ENCODE data around the gene TPM4. TPM values are rescaled to one million over a fixed set of nuclear protein-coding genes. Genes with fewer than 3 reads are reported as not detected.
"Not testable (repeated sequence)": the region's sequence is repeated elsewhere in the genome, so short reads cannot be mapped to it uniquely, and the experiment has no call there.

The TPM4 gene
- 100 to 1,000 TPM; 427 to 456 TPM for total RNA-seq

DNA sequence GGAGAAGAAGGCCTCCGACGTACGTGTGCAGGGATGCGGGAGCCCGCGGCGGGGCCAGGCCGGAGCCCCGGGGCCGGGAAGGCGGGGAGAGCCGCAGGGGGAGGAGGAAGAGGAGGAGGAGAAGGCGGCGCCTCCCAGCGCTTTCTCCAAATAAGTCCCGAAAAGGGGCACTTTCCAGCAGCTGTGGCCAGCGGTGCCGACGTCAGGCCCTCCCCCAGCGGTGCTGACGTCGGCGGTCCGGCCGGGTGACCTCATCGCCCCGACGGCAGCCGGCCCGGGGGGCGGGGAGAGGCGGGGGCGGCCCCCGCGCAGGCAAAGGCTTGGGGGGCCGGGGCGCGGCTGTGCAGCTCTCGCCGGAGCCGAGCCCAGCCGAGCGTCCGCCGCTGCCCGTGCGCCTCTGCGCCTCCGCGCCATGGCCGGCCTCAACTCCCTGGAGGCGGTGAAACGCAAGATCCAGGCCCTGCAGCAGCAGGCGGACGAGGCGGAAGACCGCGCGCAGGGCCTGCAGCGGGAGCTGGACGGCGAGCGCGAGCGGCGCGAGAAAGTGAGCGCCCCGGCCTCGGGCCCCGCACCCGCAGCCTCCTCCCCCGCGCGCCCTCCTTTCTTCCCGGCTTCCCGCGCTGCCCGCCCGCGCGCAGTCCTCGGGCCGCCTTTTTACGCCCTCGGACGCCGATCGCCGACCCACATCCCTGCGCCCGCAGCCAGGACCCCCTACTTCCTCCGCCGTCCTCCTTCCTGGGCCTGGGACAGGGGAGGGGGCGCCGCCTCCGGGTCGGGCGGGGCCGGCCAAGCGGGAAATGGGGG, at the start of gene TPM4:
TSS of gene TPM4 (plus strand) at position 342 of the 804 bp plus-strand sequence. CDS start at position 413, 71 bp downstream.
- peaks cover 16 to 26% of the 10 kb centered on the region in 2 donors for H3K36me3 Mint-ChIP-seq (ENCODE audit: insufficient read depth in 2 of 2)
- ATAC-seq (replicated peaks in 1 of 2) (peak; percentile 59 to 62), DNase-seq (peak; percentile 89 to 90)
- H3K27ac Mint-ChIP-seq: peak within 1 kb of the TSS; percentile 99
- no peaks in the 10 kb centered on the region for H3K9me3 Mint-ChIP-seq
- peak within 1 kb of the TSS; percentile 92 to 94 for H3K4me3 Mint-ChIP-seq
- peaks cover 71% of the 10 kb centered on the region for H3K4me1 Mint-ChIP-seq (ENCODE audit: low read depth)
- H3K27me3 Mint-ChIP-seq (ENCODE audit: low read depth): no peaks in the 10 kb centered on the region

DNA sequence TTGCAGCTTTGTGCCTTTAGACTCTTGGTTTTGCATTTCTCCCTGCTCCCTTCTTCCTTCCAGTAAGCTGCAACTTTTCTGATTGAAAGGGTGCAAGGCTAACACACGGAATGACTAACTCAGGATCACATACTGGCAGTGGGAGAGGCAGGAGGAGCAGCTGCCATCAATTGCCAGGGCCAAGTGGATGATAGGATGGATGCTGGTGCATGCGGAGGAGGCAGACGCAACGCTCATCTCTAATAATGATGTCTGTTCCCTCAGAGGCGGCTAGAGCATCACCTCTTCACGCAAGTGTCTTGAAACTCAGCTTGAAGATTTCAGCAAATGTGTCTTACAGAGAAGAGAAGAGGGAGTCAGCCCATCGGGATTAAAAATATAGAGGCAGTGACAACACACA, 49.5 kb upstream of the TPM4 start:
- no peaks in the 10 kb centered on the region for H3K36me3 Mint-ChIP-seq (ENCODE audit: insufficient read depth in 2 of 2)
- no peaks in the 10 kb centered on the region for H3K4me1 Mint-ChIP-seq (ENCODE audit: low read depth)
- H3K27me3 Mint-ChIP-seq (ENCODE audit: low read depth): no peaks in the 10 kb centered on the region
- no peak for DNase-seq
- no peak for ATAC-seq (replicated peaks in 1 of 2)
- H3K4me3 Mint-ChIP-seq: no peak overlapping the region
- H3K9me3 Mint-ChIP-seq: no peaks in the 10 kb centered on the region
- no peak overlapping the region for H3K27ac Mint-ChIP-seq

DNA sequence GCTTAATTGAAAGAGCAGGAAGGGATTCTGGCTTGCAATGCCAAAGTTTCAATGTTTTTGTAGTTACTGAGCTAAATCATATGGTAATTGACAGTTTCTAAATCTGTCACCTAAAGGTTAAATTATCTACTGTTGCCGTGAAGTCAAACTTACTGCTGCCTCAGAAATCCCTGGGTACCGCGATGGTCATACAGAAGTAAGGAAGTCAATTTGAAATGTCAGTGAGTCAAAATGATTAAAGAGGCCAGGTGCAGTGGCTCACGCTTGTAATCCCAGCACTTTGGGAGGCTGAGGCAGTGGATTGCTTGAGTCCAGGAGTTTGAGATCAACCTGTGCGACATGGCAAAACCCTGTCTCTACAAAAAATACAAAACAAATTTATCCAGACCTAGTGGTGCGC, 48.8 kb upstream of the TPM4 start:
- ATAC-seq (replicated peaks in 1 of 2): peak; percentile 36 to 57
- no peaks in the 10 kb centered on the region for H3K27me3 Mint-ChIP-seq (ENCODE audit: low read depth)
- no peak overlapping the region for H3K27ac Mint-ChIP-seq
- DNase-seq: no peak
- no peaks in the 10 kb centered on the region for H3K4me1 Mint-ChIP-seq (ENCODE audit: low read depth)
- H3K36me3 Mint-ChIP-seq (ENCODE audit: insufficient read depth in 2 of 2): no peaks in the 10 kb centered on the region
- H3K4me3 Mint-ChIP-seq: no peak overlapping the region
- no peaks in the 10 kb centered on the region for H3K9me3 Mint-ChIP-seq

DNA sequence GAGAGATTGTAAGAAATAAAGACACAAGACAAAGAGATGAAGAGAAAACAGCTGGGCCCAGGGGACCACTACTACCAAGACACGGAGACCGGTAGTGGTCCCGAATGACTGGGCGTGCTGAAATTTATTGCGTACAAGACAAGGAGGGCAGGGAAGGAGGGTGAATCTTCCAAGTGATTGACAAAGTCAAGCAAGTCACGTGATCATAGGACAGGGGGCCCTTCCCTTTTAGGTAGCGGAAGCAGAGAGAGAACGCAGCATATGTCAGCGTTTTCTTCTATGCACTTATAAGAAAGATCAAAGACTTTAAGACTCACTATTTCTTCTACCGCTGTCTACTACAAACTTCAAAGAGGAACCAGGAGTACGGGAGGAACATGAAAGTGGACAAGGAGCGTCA, 46.1 kb upstream of the TPM4 start:
- H3K27ac Mint-ChIP-seq; ATAC-seq (replicated peaks in 1 of 2); DNase-seq; H3K9me3 Mint-ChIP-seq; H3K4me3 Mint-ChIP-seq; H3K4me1 Mint-ChIP-seq (ENCODE audit: low read depth); H3K36me3 Mint-ChIP-seq (ENCODE audit: insufficient read depth in 2 of 2); H3K27me3 Mint-ChIP-seq (ENCODE audit: low read depth): not testable (repeated sequence)

DNA sequence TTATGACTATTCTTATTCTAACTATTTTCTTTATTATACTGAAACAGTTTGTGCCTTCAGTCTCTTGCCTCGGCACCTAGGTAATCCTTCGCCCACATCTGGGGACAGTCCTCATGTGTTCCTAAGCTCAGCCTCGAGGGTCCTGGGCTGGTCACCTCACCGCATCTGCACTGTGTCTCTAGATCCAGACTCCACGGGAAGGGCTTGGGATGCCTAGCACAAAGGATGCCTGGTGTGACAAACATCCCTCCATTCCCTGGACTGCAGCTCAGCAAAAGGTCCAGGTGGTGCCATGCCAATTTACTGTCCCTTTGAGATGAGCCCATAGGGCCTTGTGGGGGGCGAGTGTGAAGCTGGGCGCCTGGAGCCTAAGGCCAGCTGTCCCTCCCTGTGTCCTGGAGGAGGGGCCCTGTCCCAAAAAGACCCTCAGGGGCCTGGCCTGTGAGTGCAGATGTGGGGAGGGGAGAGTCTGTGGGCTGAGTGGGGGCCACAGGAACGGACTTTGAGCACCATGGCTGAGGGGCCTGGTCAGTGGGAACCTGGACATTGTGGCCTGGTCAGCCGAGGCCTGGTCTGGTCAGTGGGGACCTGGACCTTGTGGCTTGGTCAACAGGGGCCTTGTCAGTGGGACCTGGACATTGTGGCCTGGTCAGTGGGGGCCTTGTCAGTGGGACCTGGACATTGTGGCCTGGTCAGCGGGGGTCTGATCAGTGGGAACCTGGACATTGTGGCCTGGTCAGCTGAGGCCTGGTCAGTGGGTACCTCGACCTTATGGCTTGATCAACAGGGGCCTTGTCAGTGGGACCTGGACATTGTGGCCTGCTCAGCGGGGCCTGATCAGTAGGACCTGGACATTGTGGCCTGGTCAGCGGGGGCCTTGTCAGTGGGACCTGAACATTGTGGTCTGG, 45.1 kb upstream of the TPM4 start:
- H3K27ac Mint-ChIP-seq: no peak overlapping the region
- no peaks in the 10 kb centered on the region for H3K4me1 Mint-ChIP-seq (ENCODE audit: low read depth)
- no peaks in the 10 kb centered on the region for H3K36me3 Mint-ChIP-seq (ENCODE audit: insufficient read depth in 2 of 2)
- no peaks in the 10 kb centered on the region for H3K27me3 Mint-ChIP-seq (ENCODE audit: low read depth)
- ATAC-seq (replicated peaks in 1 of 2) (no peak), DNase-seq (no peak)
- no peak overlapping the region for H3K4me3 Mint-ChIP-seq
- no peaks in the 10 kb centered on the region for H3K9me3 Mint-ChIP-seq

DNA sequence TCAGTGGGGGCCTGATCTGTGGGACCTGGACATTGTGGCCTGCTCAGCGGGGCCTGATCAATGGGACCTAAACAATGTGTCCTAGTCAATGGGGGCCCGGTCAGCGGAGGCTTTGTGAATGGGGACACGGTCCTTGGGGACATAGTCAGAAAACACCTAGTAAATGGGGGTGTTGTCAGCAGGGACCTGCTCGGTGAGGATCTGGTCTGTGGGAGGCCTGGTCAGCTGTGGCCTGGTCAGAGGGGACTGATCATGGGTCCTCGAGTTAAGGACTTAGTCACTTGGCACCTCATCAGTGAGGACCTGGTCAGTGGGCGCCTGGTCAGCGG, 44.5 kb upstream of the TPM4 start:
- no peak overlapping the region for H3K27ac Mint-ChIP-seq
- H3K4me3 Mint-ChIP-seq: no peak overlapping the region
- ATAC-seq (replicated peaks in 1 of 2) (no peak), DNase-seq (no peak)
- no peaks in the 10 kb centered on the region for H3K4me1 Mint-ChIP-seq (ENCODE audit: low read depth)
- H3K9me3 Mint-ChIP-seq: no peaks in the 10 kb centered on the region
- no peaks in the 10 kb centered on the region for H3K27me3 Mint-ChIP-seq (ENCODE audit: low read depth)
- H3K36me3 Mint-ChIP-seq (ENCODE audit: insufficient read depth in 2 of 2): no peaks in the 10 kb centered on the region

DNA sequence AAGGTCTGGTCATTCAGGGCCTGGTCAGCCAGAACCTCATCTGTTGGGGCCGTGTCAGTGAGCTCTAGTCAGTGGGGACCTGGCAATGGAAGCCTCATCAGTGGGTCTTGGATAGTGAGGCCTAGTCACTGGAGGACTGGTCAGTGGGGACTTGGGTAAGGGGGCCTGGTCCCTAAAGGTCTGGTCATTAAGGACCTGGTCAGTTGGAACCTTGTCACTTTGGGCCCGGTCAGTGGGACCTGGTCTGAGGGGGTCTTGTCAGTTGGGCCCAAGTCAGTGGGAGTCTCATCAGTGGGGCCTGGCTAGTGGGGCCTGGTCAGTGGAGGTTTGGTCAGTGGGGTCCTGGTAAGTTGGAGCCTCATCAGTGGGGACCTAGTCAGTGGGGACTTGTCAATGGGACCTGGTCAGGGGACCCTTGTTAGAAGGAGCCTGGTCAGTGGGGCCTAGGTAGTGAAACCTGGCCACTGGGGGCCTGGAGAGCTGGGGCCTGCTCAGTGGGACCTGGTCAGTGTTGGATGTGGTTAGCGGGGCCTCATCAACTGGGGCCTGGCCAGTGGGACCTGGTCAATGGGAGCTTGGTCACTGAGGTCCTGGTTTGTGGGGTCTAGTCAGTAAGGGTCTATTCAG, 43.7 kb upstream of the TPM4 start:
- no peak for DNase-seq
- Mint-ChIP-seq H3K36me3 (ENCODE audit: insufficient read depth in 2 of 2) (no peaks in the 10 kb centered on the region), H3K27ac (no peak overlapping the region), H3K9me3 (no peaks in the 10 kb centered on the region), H3K4me3 (no peak overlapping the region), H3K4me1 (ENCODE audit: low read depth) (no peaks in the 10 kb centered on the region), H3K27me3 (ENCODE audit: low read depth) (no peaks in the 10 kb centered on the region)
- ATAC-seq (replicated peaks in 1 of 2): no peak

DNA sequence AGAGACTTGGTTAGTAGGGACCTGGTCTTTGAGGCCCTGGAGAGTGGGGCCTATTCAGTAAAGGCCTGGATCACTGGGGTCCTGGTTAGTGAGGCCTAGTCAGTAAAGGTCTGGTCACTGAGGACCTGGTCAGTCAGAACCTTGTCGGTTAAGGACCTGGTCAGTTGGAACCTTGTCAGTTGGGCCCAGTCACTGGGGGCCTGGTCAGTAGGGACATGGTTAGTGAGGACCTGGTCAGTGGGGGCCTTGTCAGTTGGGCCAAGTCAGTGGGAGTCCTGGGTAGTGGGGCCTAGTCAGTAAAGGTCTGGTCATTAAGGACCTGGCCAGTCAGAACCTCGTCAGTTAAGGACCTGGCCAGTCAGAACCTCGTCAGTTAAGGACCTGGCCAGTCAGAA, 43.2 kb upstream of the TPM4 start:
- H3K27me3 Mint-ChIP-seq (ENCODE audit: low read depth): no peaks in the 10 kb centered on the region
- H3K36me3 Mint-ChIP-seq (ENCODE audit: insufficient read depth in 2 of 2): no peaks in the 10 kb centered on the region
- H3K9me3 Mint-ChIP-seq: no peaks in the 10 kb centered on the region
- no peak for DNase-seq
- ATAC-seq (replicated peaks in 1 of 2): no peak
- H3K4me1 Mint-ChIP-seq (ENCODE audit: low read depth): no peaks in the 10 kb centered on the region
- H3K27ac Mint-ChIP-seq: no peak overlapping the region
- H3K4me3 Mint-ChIP-seq: no peak overlapping the region

DNA sequence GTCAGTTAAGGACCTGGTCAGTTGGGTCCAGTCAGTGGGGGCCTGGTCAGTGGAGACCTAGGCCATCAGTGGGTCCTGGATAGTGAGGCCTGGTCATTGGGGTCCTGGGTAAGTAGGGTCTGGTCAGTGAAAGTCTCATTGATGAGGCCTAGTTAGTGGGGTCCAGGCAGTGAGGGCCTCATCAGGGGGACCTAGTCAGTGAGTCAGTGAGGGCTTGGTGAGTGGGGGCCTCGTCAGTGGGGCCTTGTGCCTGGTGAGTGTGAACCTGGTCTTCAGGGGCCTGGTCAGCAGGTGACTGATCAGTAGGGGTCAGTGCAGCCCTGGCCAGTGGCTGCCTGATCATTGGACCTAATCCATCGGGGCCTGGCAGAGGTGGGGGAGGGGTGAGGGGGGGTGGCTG, 42.6 kb upstream of the TPM4 start:
- DNase-seq: no peak
- H3K27ac Mint-ChIP-seq: no peak overlapping the region
- no peaks in the 10 kb centered on the region for H3K9me3 Mint-ChIP-seq
- no peak for ATAC-seq (replicated peaks in 1 of 2)
- H3K4me3 Mint-ChIP-seq: no peak overlapping the region
- no peaks in the 10 kb centered on the region for H3K4me1 Mint-ChIP-seq (ENCODE audit: low read depth)
- H3K27me3 Mint-ChIP-seq (ENCODE audit: low read depth): no peaks in the 10 kb centered on the region
- H3K36me3 Mint-ChIP-seq (ENCODE audit: insufficient read depth in 2 of 2): no peaks in the 10 kb centered on the region

DNA sequence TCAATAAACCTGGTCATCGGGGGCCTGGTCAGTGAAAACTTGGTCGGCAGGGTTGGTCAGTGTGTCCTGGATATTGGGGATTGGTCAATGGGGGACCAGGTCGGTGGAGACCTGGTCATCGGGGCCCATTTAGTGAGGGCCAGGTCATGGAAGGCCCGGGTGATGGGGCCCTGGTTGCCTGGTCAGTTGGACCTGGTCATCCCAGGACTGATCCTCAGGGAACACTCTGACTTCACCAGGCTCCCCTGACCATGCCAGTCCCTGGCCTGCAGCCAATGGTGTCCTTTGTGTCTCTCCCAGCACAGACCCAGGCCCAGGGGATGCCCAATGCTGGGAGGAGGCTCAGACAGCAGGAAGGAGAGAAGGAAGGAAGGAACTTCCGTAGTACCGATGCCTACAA, 42.1 kb upstream of the TPM4 start:
- Mint-ChIP-seq H3K27ac (no peak overlapping the region), H3K9me3 (no peaks in the 10 kb centered on the region), H3K27me3 (ENCODE audit: low read depth) (no peaks in the 10 kb centered on the region), H3K4me1 (ENCODE audit: low read depth) (no peaks in the 10 kb centered on the region), H3K36me3 (ENCODE audit: insufficient read depth in 2 of 2) (no peaks in the 10 kb centered on the region), H3K4me3 (no peak overlapping the region)
- ATAC-seq (replicated peaks in 1 of 2) (no peak), DNase-seq (no peak)

DNA sequence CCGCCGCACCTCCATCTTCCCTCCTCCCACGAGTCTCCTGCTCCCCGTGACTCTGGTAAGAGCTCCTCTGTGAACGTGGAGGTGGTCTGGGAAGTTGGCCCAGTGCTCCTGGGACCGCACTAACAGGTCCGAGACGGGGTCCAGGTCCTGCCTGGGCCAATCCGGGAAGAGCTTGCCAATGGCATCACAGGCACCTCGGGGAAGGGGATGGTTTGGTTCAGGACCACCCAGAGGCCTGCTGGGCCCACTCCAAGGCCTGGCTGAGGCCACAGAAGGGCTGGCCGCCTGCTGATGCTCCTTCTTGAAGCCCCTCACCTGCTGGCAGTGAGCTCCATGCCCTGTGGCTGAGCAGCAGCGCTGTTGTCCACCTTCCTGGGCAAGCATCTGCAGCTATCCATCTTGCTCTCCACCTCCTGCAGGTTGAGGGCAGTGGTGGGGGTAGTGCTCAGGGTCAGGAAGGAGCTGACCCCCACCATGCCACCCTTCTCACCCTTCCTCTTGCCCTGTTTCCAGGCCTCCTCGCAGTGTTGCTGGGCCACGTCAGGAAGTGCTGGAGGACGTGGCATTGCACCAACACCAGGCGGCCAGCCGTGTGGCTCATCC, 41.2 kb upstream of the TPM4 start:
- Mint-ChIP-seq H3K4me3 (no peak overlapping the region), H3K27ac (no peak overlapping the region), H3K36me3 (ENCODE audit: insufficient read depth in 2 of 2) (no peaks in the 10 kb centered on the region), H3K9me3 (no peaks in the 10 kb centered on the region), H3K4me1 (ENCODE audit: low read depth) (no peaks in the 10 kb centered on the region), H3K27me3 (ENCODE audit: low read depth) (no peaks in the 10 kb centered on the region)
- DNase-seq: no peak
- no peak for ATAC-seq (replicated peaks in 1 of 2)

DNA sequence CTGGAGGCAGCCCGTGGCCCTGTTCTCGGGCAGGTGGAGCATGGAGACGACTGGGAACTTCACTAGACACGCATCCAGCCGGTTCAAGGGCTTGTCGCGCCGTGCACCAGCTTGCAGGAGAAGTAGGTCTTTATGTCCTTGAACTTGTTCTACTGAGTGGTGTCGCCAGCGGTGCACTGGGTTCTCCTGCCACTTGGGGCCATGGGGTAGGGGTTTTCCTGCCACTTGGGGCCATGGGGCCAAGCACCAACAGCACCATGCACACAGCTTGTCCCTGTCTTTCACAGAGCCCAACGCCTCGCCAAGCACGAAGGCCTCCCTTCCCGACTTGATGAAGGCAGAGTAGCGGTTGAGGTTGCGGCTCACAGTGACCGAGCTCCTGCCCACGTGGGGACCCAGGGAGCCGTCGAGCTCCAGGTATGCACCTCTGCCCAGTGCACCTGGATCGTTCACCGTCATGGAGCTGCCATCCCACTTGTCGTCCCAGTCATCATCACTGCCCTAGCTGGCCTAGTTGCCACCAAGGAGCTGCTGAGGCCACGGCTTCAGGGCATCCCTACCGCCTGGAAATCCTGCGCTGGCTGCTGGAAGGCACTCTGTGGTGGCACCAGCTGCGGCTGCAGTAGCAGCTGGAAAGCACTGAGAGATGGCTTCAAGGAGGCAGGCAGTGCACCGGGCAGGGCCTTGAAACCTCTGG, 40.5 kb upstream of the TPM4 start:
- Mint-ChIP-seq H3K4me3 (no peak overlapping the region), H3K4me1 (ENCODE audit: low read depth) (no peaks in the 10 kb centered on the region), H3K27ac (no peak overlapping the region), H3K9me3 (no peaks in the 10 kb centered on the region), H3K27me3 (ENCODE audit: low read depth) (no peaks in the 10 kb centered on the region), H3K36me3 (ENCODE audit: insufficient read depth in 2 of 2) (no peaks in the 10 kb centered on the region)
- ATAC-seq (replicated peaks in 1 of 2) (no peak), DNase-seq (no peak)

Data from activated T-cell treated with anti-CD3 and anti-CD28 coated beads, Interleukin-2, amount 50 U/mL, for 72 hours (primary cell).